D341Med (cell line): ENCODE data around the gene LRRC15.

ENCODE experiments used
- DNase-seq: peaks from one replicate; pipeline ENCODE4 v3.0.0; 2012; ENCODE audit warnings: low spot score

The LRRC15 gene

GRCh38 chr3:194369522-194370279 is at the start of gene LRRC15:
Gene LRRC15 (minus strand): TSS chr3:194369743. CDS start chr3:194361043, 8,700 bp downstream.
- DNase-seq = no peak

- no peak for DNase-seq
Observed at GRCh38 chr3:194418671-194419070, 49.1 kb upstream of the LRRC15 start.

DNA sequence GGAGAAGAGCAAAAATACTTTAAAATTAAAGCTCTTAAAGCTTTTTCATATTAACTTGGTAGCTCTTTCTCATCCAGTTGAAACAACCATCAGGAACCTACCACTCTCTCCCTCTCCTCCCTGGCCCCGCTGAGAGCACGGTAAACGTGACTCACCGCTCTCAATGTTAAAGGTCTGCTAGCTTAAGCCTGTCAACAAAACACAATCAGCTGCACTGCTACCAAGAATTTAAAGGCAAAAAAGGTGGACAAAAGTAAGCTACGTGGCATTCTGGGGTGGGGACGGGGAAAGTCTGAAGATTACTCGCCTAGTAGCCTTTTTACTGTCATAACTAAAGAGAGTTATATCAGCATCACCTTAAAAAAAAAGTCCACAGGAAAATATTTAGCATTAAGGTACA is 37.9 kb upstream of the LRRC15 start:
- no peak for DNase-seq

- no peak for DNase-seq
Observed at GRCh38 chr3:194405766-194406165, 36.2 kb upstream of the LRRC15 start.

DNA sequence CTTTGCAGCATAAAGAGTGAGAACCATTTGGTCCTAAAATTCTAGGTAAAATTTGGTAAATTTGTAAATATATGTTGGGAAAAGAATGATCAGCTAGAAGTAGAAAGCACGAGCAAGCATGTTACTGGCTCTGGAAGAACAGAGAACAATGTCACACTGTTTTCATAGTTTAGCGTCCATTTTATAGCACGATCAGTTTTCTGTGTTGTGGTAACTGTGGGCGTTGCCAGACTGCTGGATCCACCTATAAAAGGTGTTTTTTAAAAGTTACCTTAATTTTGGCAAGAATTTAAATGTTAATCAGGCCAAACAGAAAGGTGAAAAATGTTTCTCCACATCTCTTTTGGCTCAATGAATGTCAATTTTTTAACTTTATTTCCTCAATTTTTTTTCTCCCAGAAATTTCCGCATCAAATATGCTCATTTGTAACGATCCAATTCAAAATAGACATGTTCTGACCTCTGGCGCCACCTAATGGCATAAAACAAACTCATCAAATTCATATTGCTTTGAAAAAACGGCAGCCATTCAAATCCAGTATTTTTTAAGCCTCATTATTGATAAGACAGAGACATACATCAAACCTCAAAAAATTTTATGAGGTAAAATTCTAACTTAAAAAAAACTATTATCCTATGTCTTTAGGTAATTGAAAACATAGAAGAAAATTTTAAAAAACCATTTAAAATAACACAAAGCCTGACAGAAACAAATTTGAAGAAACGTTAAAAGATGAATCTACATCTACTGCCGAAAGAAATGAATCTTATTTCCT is 35.0 kb upstream of the LRRC15 start:
- no peak for DNase-seq

- no peak for DNase-seq
Observed at GRCh38 chr3:194401868-194402329, 32.4 kb upstream of the LRRC15 start.

DNA sequence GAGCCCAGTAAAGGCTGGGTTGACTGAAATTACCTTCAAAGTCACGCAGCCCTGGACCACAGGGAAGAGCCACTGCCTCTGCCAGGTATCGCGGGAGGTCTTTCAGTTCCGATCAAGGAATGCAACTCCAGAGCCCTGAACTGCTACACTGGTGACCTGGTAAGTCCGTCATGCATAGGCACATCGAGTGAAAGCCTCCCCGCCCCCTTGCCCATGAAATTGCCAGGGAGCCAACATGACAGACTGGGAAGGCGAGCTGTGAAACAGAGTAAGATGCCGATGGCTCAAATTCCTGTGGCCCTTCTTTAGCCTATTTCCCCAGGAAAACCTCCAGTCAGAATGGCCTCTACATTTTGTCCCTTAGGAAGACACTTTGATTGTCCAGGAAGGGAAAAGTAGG is 31.8 kb upstream of the LRRC15 start:
- no peak for DNase-seq

GRCh38 chr3:194399874-194400411 is 30.4 kb upstream of the LRRC15 start:
- no peak for DNase-seq

- no peak for DNase-seq
Observed at GRCh38 chr3:194399166-194399565, 29.6 kb upstream of the LRRC15 start, which contains the start of gene GP5. Gene GP5 (minus strand): TSS chr3:194399266. CDS start chr3:194398282, 984 bp downstream.

DNA sequence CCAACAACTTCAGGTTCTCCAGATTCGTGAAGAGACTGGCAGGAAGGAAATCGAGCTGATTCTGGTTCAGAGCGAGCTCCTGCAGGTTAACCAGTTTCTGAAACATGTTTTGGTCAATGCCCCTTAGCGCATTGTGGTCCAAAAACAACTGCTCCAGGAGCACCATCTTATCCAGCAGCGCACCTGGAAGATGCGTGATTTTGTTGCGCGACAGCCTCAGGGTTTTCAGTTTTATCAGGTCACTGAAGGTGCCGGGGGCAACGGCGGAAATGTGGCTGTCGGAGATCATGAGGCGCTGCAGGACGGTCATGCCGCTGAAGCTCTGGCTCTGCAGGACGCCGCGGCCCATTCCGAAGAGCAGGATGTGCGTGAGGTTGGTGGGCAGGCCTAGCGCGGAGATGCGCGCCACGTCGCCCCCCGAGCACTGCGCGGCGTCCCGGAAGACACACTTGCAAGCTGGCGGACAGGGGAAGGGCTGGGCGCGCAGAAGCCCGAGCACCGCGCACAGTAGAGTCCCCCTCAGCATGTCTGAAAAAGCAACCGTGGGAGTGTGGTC is 28.3 kb upstream of the LRRC15 start:
- DNase-seq = no peak

- no peak for DNase-seq
Observed at GRCh38 chr3:194396859-194397756, 27.6 kb upstream of the LRRC15 start.

DNA sequence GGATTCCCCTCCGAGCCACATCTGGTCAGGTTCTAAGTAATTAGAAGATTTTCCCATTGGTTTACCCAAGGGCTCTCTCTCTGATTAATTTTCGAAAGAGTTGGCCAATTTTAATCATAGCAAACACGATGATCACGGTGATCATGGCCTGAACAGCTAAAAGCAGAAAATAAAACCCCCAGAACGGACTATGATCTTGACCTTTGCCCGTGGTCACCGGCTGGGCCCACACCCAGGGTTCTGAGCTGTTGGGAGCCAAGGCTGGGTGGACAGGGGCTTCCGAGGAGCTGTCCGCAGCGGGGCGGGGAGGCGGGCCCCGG is 27.0 kb upstream of the LRRC15 start:
- DNase-seq = no peak

DNA sequence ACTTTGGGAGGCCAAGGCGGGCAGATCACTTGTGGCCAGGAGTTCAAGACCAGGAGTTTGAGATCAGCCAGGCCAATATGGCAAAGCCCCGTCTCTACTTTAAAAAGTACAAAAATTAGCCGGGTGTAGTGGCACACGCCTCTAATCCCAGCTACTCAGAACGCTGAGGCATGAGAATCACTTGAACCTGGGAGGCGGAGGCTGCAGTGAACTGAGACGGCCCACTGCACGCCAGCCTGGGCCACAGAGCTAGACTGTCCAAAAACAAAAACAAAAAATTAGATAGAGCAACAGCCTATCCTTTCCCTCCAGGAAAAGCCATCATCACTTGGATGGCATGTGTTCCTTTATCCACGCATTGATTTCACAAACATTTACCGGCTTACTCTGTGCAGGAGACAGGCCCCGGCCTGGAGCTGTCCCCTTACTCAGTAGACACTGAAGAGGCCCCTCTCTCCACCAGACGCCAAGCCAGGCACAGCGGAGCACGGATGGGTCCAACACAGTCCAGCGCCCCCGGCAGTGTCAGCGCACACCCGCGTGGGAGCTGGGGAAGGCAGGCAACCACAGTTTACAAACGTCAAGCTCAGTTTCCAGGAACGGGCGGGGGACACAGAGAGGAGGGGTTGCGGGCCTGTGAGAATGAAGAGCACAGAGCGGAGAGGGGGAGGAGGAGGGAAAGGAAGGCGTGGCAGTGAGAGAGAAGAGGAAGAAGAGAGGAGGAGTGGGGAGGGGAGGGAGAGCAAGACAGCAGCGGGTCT is 26.4 kb upstream of the LRRC15 start:
- DNase-seq = no peak

GRCh38 chr3:194395212-194395611 is 25.7 kb upstream of the LRRC15 start:
- no peak for DNase-seq

GRCh38 chr3:194392576-194392975 is 23.0 kb upstream of the LRRC15 start:
- DNase-seq = no peak

- no peak for DNase-seq
Observed at GRCh38 chr3:194390835-194391234, 21.3 kb upstream of the LRRC15 start.

GRCh38 chr3:194389269-194389668 is 19.7 kb upstream of the LRRC15 start:
- no peak for DNase-seq

DNA sequence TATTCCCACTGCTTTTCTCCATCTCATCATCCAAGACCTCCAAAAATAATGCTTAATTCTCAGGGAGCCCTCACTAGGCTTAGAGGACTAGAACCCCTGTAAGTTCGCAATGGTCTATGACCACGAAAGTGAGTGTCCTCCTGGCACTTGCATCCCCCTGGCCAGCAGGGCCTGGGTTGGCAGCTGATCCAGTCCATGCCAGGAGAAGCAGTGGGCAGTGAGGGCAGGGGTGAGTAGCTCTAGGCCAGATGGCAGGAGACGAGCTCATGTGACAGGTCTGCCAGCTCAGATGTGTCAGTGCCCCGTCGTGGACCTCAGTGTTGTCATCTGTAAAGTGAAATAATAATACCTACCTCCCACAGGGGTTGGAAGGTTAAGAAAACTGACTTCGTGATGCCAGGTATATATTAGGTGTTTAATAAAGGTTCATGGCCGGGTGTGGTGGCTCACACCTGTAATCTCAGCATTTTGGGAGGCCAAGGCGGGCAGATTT is 18.4 kb upstream of the LRRC15 start:
- no peak for DNase-seq

DNA sequence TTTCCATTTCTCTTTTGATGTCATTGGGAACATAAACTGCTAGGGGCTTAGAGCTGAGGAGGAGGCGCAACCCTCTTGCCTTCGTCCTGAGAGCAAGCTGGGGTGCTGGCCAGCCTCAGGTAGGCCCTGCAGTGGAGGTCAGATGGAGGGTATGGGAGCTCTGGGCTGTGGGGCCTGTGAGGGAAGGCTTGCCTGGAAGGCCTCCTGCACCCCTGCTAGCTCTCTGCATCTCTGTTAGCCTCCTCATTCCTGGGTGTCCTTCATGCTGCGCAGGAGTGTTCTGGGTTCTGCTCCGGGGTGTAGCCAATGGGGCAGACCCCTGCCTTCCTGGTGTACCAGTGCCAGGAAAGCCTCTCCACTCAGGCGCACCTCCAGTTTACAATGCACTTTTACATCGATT is 17.7 kb upstream of the LRRC15 start:
- no peak for DNase-seq

DNA sequence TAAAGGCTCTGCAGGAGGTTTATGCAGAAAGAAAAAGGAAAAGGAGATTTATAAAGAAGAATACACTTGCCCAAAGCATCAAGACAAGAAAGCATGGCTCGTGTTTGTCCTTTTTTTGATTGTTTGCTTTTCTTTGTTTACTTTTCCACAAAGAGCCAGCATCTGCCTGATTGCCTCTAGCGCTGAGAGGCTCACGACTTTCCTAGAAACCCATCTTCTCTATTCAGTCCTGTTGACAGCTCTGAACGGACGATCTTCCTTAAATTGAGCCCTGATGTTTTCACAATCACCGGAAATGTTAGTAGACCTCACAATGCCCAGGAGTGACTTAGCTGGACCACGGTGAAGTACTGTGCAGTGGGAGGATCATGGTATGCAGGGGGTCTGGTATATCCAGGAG is 17.1 kb upstream of the LRRC15 start:
- no peak for DNase-seq

DNA sequence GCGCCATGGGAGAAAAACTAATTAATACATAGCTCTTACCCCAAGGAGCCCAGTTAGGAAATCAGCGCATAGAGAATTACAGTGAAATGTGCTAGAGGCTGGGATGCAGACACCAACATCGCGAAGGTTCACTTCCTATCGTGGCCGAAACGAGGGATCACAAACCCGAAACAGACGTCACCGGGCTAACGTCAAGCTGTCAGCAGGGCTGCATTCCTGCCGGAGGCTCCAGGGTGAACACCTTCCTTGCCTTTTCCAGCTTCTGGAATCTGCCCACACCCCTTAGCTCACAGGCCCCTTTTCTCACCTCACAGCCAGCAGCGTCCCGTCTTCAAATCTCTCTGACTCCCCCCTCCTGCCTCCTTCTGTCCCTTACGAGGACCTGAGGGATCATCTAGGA is 16.5 kb upstream of the LRRC15 start:
- no peak for DNase-seq
